SK-N-SH (cell line): Measurements from ENCODE around the gene PSMD4. TPM values are rescaled to one million over a fixed set of nuclear protein-coding genes. Genes with fewer than 3 reads are reported as not detected.
A peak's percentile ranks its signal among the peaks of the same experiment; 100 is the strongest.

Experiments
- CTCF ChIA-PET: fragments of 300-600, 350-600 bp; formaldehyde crosslinking; extraction: SDS; loops from one replicate; lab custom pipeline; 2021; lab: Yijun Ruan, JAX
- POLR2A ChIA-PET: fragments of 350-600 bp; sonication (Branson Sonifier 250); formaldehyde crosslinking; extraction: SDS; loops from one replicate; lab custom pipeline; 2020; ENCODE audit warnings: antibody characterized with exemption, inconsistent platforms; lab: Yijun Ruan, JAX
- DNase-seq: peaks from one replicate; pipeline ENCODE4 v3.0.0; 2012
- H2AFZ ChIP-seq: fragments of 200-600 bp; sonication (generic); 2 replicates; pipeline ENCODE4 v1.8.1; 2016; ENCODE audit warnings: antibody characterized with exemption, mild to moderate bottlenecking, low read depth
- H3F3A ChIP-seq: fragments of 200-600 bp; sonication (generic); replicated peaks from 2 replicates; pipeline ENCODE3; 2016; ENCODE audit warnings: antibody characterized with exemption, mild to moderate bottlenecking; ENCODE audit not compliant: insufficient read depth
- H3K27ac ChIP-seq, 2 experiments: fragments of 200-500 bp in 1 of 2; fragments of 200-600 bp in 1 of 2; sonication (Bioruptor generic) in 1 of 2; sonication (generic), shearing (Covaris generic) in 1 of 2; 2 replicates each; pipeline versions ENCODE4 v1.5.1 to v1.6.1; 2014 to 2016; ENCODE audit warnings: low read depth in 2 of 2, inconsistent platforms in 1 of 2, low read length in 1 of 2, mild to moderate bottlenecking in 1 of 2, mixed read lengths in 1 of 2
- H3K27me3 ChIP-seq: fragments of 200-600 bp; sonication (generic), shearing (Covaris generic); 2 replicates; pipeline ENCODE4 v1.6.1; 2016; ENCODE audit warnings: mixed run types; ENCODE audit not compliant: insufficient read depth
- H3K36me3 ChIP-seq, 2 experiments: fragments of 200-500 bp in 1 of 2; fragments of 200-600 bp in 1 of 2; sonication (Bioruptor generic) in 1 of 2; sonication (generic) in 1 of 2; replicated peaks in 1 of 2; 2 replicates each; pipeline versions ENCODE3 to v1.5.1; 2014 to 2016; ENCODE audit warnings: low read length in 1 of 2, mild to moderate bottlenecking in 1 of 2; ENCODE audit not compliant: insufficient read depth in 2 of 2, control insufficient read depth in 1 of 2
- H3K4me1 ChIP-seq, 2 experiments: fragments of 200-500 bp in 1 of 2; fragments of 200-600 bp in 1 of 2; sonication (Bioruptor generic) in 1 of 2; sonication (generic), shearing (Covaris generic) in 1 of 2; 2 replicates each; pipeline versions ENCODE4 v1.5.1 to v1.6.1; 2014 to 2016; ENCODE audit warnings: low read depth in 1 of 2, low read length in 1 of 2, mixed run types in 1 of 2; ENCODE audit not compliant: insufficient read depth in 2 of 2, control insufficient read depth in 1 of 2
- H3K4me2 ChIP-seq: fragments of 200-600 bp; sonication (generic), shearing (Covaris generic); 2 replicates; pipeline ENCODE4 v1.6.1; 2017; ENCODE audit warnings: mixed run types
- H3K4me3 ChIP-seq, 2 experiments: fragments of 200-500 bp in 1 of 2; fragments of 200-600 bp in 1 of 2; sonication (Bioruptor generic) in 1 of 2; sonication (generic), shearing (Covaris generic) in 1 of 2; 2 replicates each; pipeline versions ENCODE4 v1.5.1 to v1.8.1; 2014 to 2016; ENCODE audit warnings: low read depth in 2 of 2, inconsistent platforms in 1 of 2, low read length in 1 of 2, mild to moderate bottlenecking in 1 of 2, mixed read lengths in 1 of 2, moderate library complexity in 1 of 2
- H3K79me2 ChIP-seq: fragments of 200-600 bp; sonication (generic); 2 replicates; pipeline ENCODE4 v1.8.1; 2017; ENCODE audit warnings: mild to moderate bottlenecking; ENCODE audit not compliant: insufficient read depth
- H3K9ac ChIP-seq: fragments of 200-600 bp; sonication (generic); 2 replicates; pipeline ENCODE4 v1.6.1; 2017; ENCODE audit warnings: mixed run types
- H3K9me2 ChIP-seq: fragments of 200-600 bp; sonication (generic); 2 replicates; pipeline ENCODE4 v1.6.1; 2017; ENCODE audit warnings: mixed run types
- H3K9me3 ChIP-seq: fragments of 200-600 bp; sonication (generic); 2 replicates; pipeline ENCODE4 v1.6.1; 2017; ENCODE audit warnings: mixed run types, mild to moderate bottlenecking, moderate library complexity
- H4K20me1 ChIP-seq: fragments of 200-600 bp; sonication (generic); 2 replicates; pipeline ENCODE4 v1.6.1; 2017; ENCODE audit warnings: mild to moderate bottlenecking, mixed run types; ENCODE audit not compliant: insufficient read depth
- CTCF ChIP-seq: fragments of 200-600 bp; sonication (generic); IDR thresholded peaks from 2 replicates; pipeline ENCODE4 v1.6.1; 2017; ENCODE audit warnings: antibody characterized with exemption, mild to moderate bottlenecking, moderate library complexity
- EZH2phosphoT487 ChIP-seq: fragments of 200-600 bp; sonication (generic); IDR thresholded peaks from 2 replicates; pipeline ENCODE4 v1.6.1; 2017; ENCODE audit warnings: low read depth, mixed run types, mild to moderate bottlenecking, antibody characterized with exemption, moderate library complexity, borderline replicate concordance
- FOXM1 ChIP-seq: IDR thresholded peaks from 2 replicates; pipeline ENCODE4 v1.4.0; 2012; ENCODE audit warnings: low read depth, mild to moderate bottlenecking
- GATA2 ChIP-seq: sonication (generic); formaldehyde crosslinking; IDR thresholded peaks from 2 replicates; pipeline ENCODE4 v1.5.0; 2020; ENCODE audit warnings: mild to moderate bottlenecking, missing genetic modification reagents
- MAX ChIP-seq: IDR thresholded peaks from 2 replicates; pipeline ENCODE4 v1.4.0; 2012; ENCODE audit warnings: low read depth
- MEF2A ChIP-seq: IDR thresholded peaks from 2 replicates; pipeline ENCODE4 v1.4.0; 2012; ENCODE audit warnings: low read depth, borderline replicate concordance
- MXI1 ChIP-seq: IDR thresholded peaks from 2 replicates; pipeline ENCODE4 v1.6.1; 2012; ENCODE audit warnings: mild to moderate bottlenecking, low read depth, low read length, improper control_type of control experiment
- NFIC ChIP-seq: IDR thresholded peaks from 2 replicates; pipeline ENCODE4 v1.4.0; 2012; ENCODE audit warnings: borderline replicate concordance
- NRF1 ChIP-seq: IDR thresholded peaks from 2 replicates; pipeline ENCODE4 v1.6.1; 2012; ENCODE audit warnings: low read depth, mild to moderate bottlenecking, low read length
- POLR2AphosphoS5 ChIP-seq: IDR thresholded peaks from 2 replicates; pipeline ENCODE4 v1.6.1; 2012; ENCODE audit warnings: low read depth, low read length
- RAD21 ChIP-seq: IDR thresholded peaks from 2 replicates; pipeline ENCODE4 v1.6.1; 2012; ENCODE audit warnings: mild to moderate bottlenecking, low read length
- RCOR1 ChIP-seq: fragments of 150-350 bp; IDR thresholded peaks from 2 replicates; pipeline ENCODE4 v1.6.1; 2017; ENCODE audit warnings: antibody characterized with exemption, low read length
- RFX5 ChIP-seq: IDR thresholded peaks from 2 replicates; pipeline ENCODE4 v1.6.1; 2012; ENCODE audit warnings: mild to moderate bottlenecking, improper control_type of control experiment, low read length
- RXRA ChIP-seq: IDR thresholded peaks from 2 replicates; pipeline ENCODE4 v1.4.0; 2012; ENCODE audit warnings: low read depth, mild to moderate bottlenecking, borderline replicate concordance
- SIN3A ChIP-seq: IDR thresholded peaks from 2 replicates; pipeline ENCODE4 v1.6.1; 2012; ENCODE audit warnings: low read depth, mild to moderate bottlenecking, low read length, moderate library complexity, borderline replicate concordance
- TAF1 ChIP-seq: IDR thresholded peaks from 2 replicates; pipeline ENCODE4 v1.6.1; 2012; ENCODE audit warnings: low read depth, mild to moderate bottlenecking, low read length, moderate library complexity, borderline replicate concordance
- USF2 ChIP-seq: fragments of 150-350 bp; IDR thresholded peaks from 2 replicates; pipeline ENCODE4 v1.6.1; 2017; ENCODE audit warnings: antibody characterized with exemption, low read length, low read depth, borderline replicate concordance
- YY1 ChIP-seq: IDR thresholded peaks from 2 replicates; pipeline ENCODE4 v1.4.0; 2012; ENCODE audit warnings: low read depth, mild to moderate bottlenecking
- ZBTB33 ChIP-seq: IDR thresholded peaks from 2 replicates; pipeline ENCODE4 v1.4.0; 2012; ENCODE audit warnings: low read depth, borderline replicate concordance
- WGBS: methylation state at CpG from one replicate; pipeline ENCODE4 v1.1.6; 2017; ENCODE audit warnings: low lambda C conversion rate; 5-methylcytosine and 5-hydroxymethylcytosine counted together
- polyA plus RNA-seq, 3 experiments: library from polyadenylated mRNA; depleted of rRNA; stranded (reverse); fragments of >200 nt; gene quantifications; 2 replicates each; pipeline ENCODE4 v1.2.3, GENCODE V29; 2012

Gene PSMD4
- polyA plus RNA-seq, 1 of the 3 experiments (the other 2 are of a cell fraction), result 419 TPM

- no peak for DNase-seq
- TF ChIP-seq RFX5, result no peak
- no peak for TF ChIP-seq RXRA
- TF ChIP-seq GATA2 (CRISPR knock-in tag), result no peak
- no peak for TF ChIP-seq NFIC
- no peak for TF ChIP-seq POLR2AphosphoS5
- no peak for TF ChIP-seq YY1
- TF ChIP-seq NRF1, result no peak
- no peak for TF ChIP-seq USF2
- TF ChIP-seq MEF2A, result no peak
- TF ChIP-seq EZH2phosphoT487, result no peak
- no peak for TF ChIP-seq FOXM1
- TF ChIP-seq CTCF, result no peak
- Histone ChIP-seq H3K4me2 (no peak overlapping the region), H3K4me1 (no peaks in the 10 kb centered on the region; a peak in 1 of 4 replicates), H3K79me2 (no peaks in the 10 kb centered on the region), H3K9me3 (no peaks in the 10 kb centered on the region), H3K27ac (no peak overlapping the region), H3K4me3 (no peak overlapping the region), H3K9me2 (no peaks in the 10 kb centered on the region), H4K20me1 (no peaks in the 10 kb centered on the region), H3K36me3 (peaks cover 0 to 7% of the 10 kb centered on the region in 2 experiments), H3K27me3 (no peaks in the 10 kb centered on the region), H3F3A (peaks cover 8% of the 10 kb centered on the region), H2AFZ (no peak overlapping the region), H3K9ac (no peak overlapping the region)
- WGBS, result 50% methylated on average over 2 of the region's 2 CpGs
- ChIA-PET CTCF (interaction anchor here (0.8 to 1.2 kb wide), 2 partner anchors 25 to 63 kb away, joined by 3 to 5 read pairs; no protein-coding TSS in a partner anchor), POLR2A (no interaction called here)
These were observed 22.7 kb downstream of the PSMD4 start for GRCh38 chr1:151277249-151277648.

- Histone ChIP-seq H3K27me3 (no peaks in the 10 kb centered on the region), H3K4me3 (peak overlapping the region; percentile 70 to 86), H3K79me2 (peaks cover 40% of the 10 kb centered on the region), H3K27ac (peak overlapping the region; percentile 98 to 100), H3K4me1 (peaks cover 0 to 14% of the 10 kb centered on the region in 2 experiments; a peak in 1 of 4 replicates), H3K9me2 (no peaks in the 10 kb centered on the region), H4K20me1 (no peaks in the 10 kb centered on the region), H2AFZ (peak overlapping the region; percentile 95), H3K36me3 (peaks cover 7 to 9% of the 10 kb centered on the region in 2 experiments), H3F3A (peaks cover 4% of the 10 kb centered on the region), H3K9ac (peak overlapping the region; percentile 95), H3K4me2 (peak overlapping the region; percentile 84), H3K9me3 (no peaks in the 10 kb centered on the region)
- WGBS, result under 1% methylated on average over 16 of the region's 48 CpGs
- POLR2A ChIA-PET, result interaction anchor here (0.6 to 1.9 kb wide), 15 partner anchors 9 to 539 kb away, joined by 3 to 11 read pairs (median 3); partner anchors contain the start of genes CGN, PI4KB, PSMD4 and RFX5
- CTCF ChIA-PET, result interaction anchor here (1.0 to 5.7 kb wide), 5 partner anchors 19 to 59 kb away, joined by 3 to 36 read pairs (median 7); partner anchors contain the start of gene PSMD4
- peak; percentile 93 for DNase-seq
- TF ChIP-seq ZBTB33 (no peak), RCOR1 (no peak), MAX (peak; percentile 91), TAF1 (0 out of 2 replicates have a peak, but pooled peaks have one; percentile 51), POLR2AphosphoS5 (peak; percentile 37), NRF1 (0 out of 2 replicates have a peak, but pooled peaks have one; percentile 23), MXI1 (peak; percentile 13), RAD21 (no peak), RFX5 (peak; percentile 72; the same call in 1 of the 2 replicates), SIN3A (0 out of 2 replicates have a peak, but pooled peaks have one; percentile 48), EZH2phosphoT487 (no peak)
These were observed 26.9 kb downstream of the PSMD4 start for GRCh38 chr1:151281225-151281968.
